MM.1S (cell line): ENCODE results near the gene MMRN2.

Experiments used
- DNase-seq: peaks from one replicate; pipeline ENCODE4 v3.0.0-alpha.2; 2015
- H2AFZ ChIP-seq: fragments of 300-600 bp; sonication (generic); 2 replicates; pipeline ENCODE4 v1.6.0; 2016; ENCODE audit warnings: antibody characterized with exemption, low read length
- H3F3A ChIP-seq: fragments of 300-600 bp; sonication (generic); 2 replicates; pipeline ENCODE4 v1.6.1; 2016; ENCODE audit warnings: mild to moderate bottlenecking, antibody characterized with exemption, low read length, moderate library complexity, mixed read lengths; ENCODE audit not compliant: insufficient read depth
- H3K27ac ChIP-seq: fragments of 300-600 bp; sonication (generic); 2 replicates; pipeline ENCODE4 v1.5.1; 2016; ENCODE audit warnings: mild to moderate bottlenecking, low read length
- H3K27me3 ChIP-seq: fragments of 300-600 bp; sonication (generic); replicated peaks from 2 replicates; pipeline ENCODE4 v1.6.0; 2016; ENCODE audit warnings: low read length; ENCODE audit not compliant: insufficient read depth
- H3K36me3 ChIP-seq: fragments of 300-600 bp; sonication (generic); replicated peaks from 2 replicates; pipeline ENCODE4 v1.6.1; 2016; ENCODE audit warnings: mild to moderate bottlenecking, low read length, mixed read lengths; ENCODE audit not compliant: insufficient read depth
- H3K4me1 ChIP-seq: fragments of 300-600 bp; sonication (generic); 2 replicates; pipeline ENCODE4 v1.6.1; 2016; ENCODE audit warnings: low read length, mixed read lengths
- H3K4me2 ChIP-seq: fragments of 300-600 bp; sonication (generic); 2 replicates; pipeline ENCODE4 v1.6.0; 2016; ENCODE audit warnings: low read depth, low read length
- H3K4me3 ChIP-seq: fragments of 300-600 bp; sonication (generic); 2 replicates; pipeline ENCODE4 v1.5.1; 2016; ENCODE audit warnings: low read length, mixed read lengths
- H3K79me2 ChIP-seq: fragments of 300-600 bp; sonication (generic); 2 replicates; pipeline ENCODE4 v1.6.1; 2016; ENCODE audit warnings: mixed run types, low read length, mixed read lengths
- H3K9ac ChIP-seq: fragments of 300-600 bp; sonication (generic); 2 replicates; pipeline ENCODE4 v1.6.1; 2016; ENCODE audit warnings: low read length, mixed read lengths
- H3K9me2 ChIP-seq: fragments of 300-600 bp; sonication (generic); replicated peaks from 2 replicates; pipeline ENCODE4 v1.6.1; 2016; ENCODE audit warnings: mild to moderate bottlenecking, low read length, mixed read lengths; ENCODE audit not compliant: insufficient read depth
- H3K9me3 ChIP-seq: fragments of 300-600 bp; sonication (generic); replicated peaks from 2 replicates; pipeline ENCODE4 v1.6.1; 2016; ENCODE audit warnings: mild to moderate bottlenecking, low read length, mixed read lengths; ENCODE audit not compliant: insufficient read depth
- H4K20me1 ChIP-seq: fragments of 300-600 bp; sonication (generic); 2 replicates; pipeline ENCODE4 v1.6.1; 2016; ENCODE audit warnings: mild to moderate bottlenecking, low read length, moderate library complexity, mixed read lengths; ENCODE audit not compliant: insufficient read depth
- CTCF ChIP-seq: fragments of 300-600 bp; sonication (generic); IDR thresholded peaks from 2 replicates; pipeline ENCODE4 v1.5.1; 2016; ENCODE audit warnings: antibody characterized with exemption, low read length, mixed read lengths
- EZH2 ChIP-seq: fragments of 300-600 bp; sonication (generic); optimal IDR thresholded peaks from 2 replicates; pipeline ENCODE3; 2017; ENCODE audit warnings: low read depth, mild to moderate bottlenecking, antibody characterized with exemption, low read length, mixed read lengths
- EZH2phosphoT487 ChIP-seq: fragments of 300-600 bp; sonication (generic); IDR thresholded peaks from 2 replicates; pipeline ENCODE4 v1.6.1; 2018; ENCODE audit warnings: antibody characterized with exemption, low read length

MMRN2 gene

GRCh38 chr10:86962136-86962980 is 4.9 kb upstream of the MMRN2 start:
- H3K9ac ChIP-seq = no peak overlapping the region
- 0 out of 2 replicates have a peak, but pooled peaks cover 3% of the 10 kb centered on the region for H3K4me1 ChIP-seq
- no peak for DNase-seq
- no peaks in the 10 kb centered on the region for H3K9me3 ChIP-seq
- no peak overlapping the region for H3K4me3 ChIP-seq
- no peak overlapping the region for H3K27ac ChIP-seq
- no peaks in the 10 kb centered on the region for H3K9me2 ChIP-seq
- H2AFZ ChIP-seq = no peak overlapping the region
- no peak for TF ChIP-seq EZH2phosphoT487
- TF ChIP-seq EZH2 = no peak
- TF ChIP-seq CTCF = no peak
- no peak overlapping the region for H3K4me2 ChIP-seq
- no peaks in the 10 kb centered on the region for H3K36me3 ChIP-seq
- no peaks in the 10 kb centered on the region for H3K27me3 ChIP-seq
- no peaks in the 10 kb centered on the region for H3F3A ChIP-seq
- no peaks in the 10 kb centered on the region for H4K20me1 ChIP-seq
- no peaks in the 10 kb centered on the region for H3K79me2 ChIP-seq

GRCh38 chr10:86961481-86962091 is 4.2 kb upstream of the MMRN2 start:
- H2AFZ ChIP-seq = no peak overlapping the region
- TF ChIP-seq EZH2 (no peak), CTCF (no peak), EZH2phosphoT487 (no peak)
- H3K9ac ChIP-seq = no peak overlapping the region
- no peaks in the 10 kb centered on the region for H4K20me1 ChIP-seq
- H3F3A ChIP-seq = no peaks in the 10 kb centered on the region
- no peak overlapping the region for H3K4me3 ChIP-seq
- no peak for DNase-seq
- H3K27ac ChIP-seq = no peak overlapping the region
- 0 out of 2 replicates have a peak, but pooled peaks cover 3% of the 10 kb centered on the region for H3K4me1 ChIP-seq
- H3K36me3 ChIP-seq = no peaks in the 10 kb centered on the region
- H3K9me2 ChIP-seq = no peaks in the 10 kb centered on the region
- no peaks in the 10 kb centered on the region for H3K9me3 ChIP-seq
- no peaks in the 10 kb centered on the region for H3K27me3 ChIP-seq
- no peak overlapping the region for H3K4me2 ChIP-seq
- no peaks in the 10 kb centered on the region for H3K79me2 ChIP-seq

- Histone ChIP-seq H3K36me3 (no peaks in the 10 kb centered on the region), H3K9me2 (no peaks in the 10 kb centered on the region), H3K9me3 (no peaks in the 10 kb centered on the region), H3K9ac (no peak overlapping the region), H3K27ac (no peak overlapping the region), H4K20me1 (no peaks in the 10 kb centered on the region), H3K27me3 (no peaks in the 10 kb centered on the region), H3K4me1 (0 out of 2 replicates have a peak, but pooled peaks cover 3% of the 10 kb centered on the region), H3K4me2 (peak overlapping the region; percentile 59), H3K79me2 (no peaks in the 10 kb centered on the region), H2AFZ (peak overlapping the region; percentile 69), H3F3A (no peaks in the 10 kb centered on the region), H3K4me3 (no peak overlapping the region)
- DNase-seq = no peak
- TF ChIP-seq EZH2phosphoT487 = no peak
- TF ChIP-seq EZH2 = no peak
- TF ChIP-seq CTCF = no peak
Measured at GRCh38 chr10:86960863-86961434, 3.5 kb upstream of the MMRN2 start.
